ENCODE results near the gene SLC17A2.

Gene SLC17A2

GRCh38 chr6:25918083-25918683 is 12.3 kb downstream of the SLC17A2 start:
- DNase-seq: no peak

- DNase-seq: no peak
Measured at GRCh38 chr6:25916789-25917490, 13.6 kb downstream of the SLC17A2 start.

- DNase-seq: no peak
Measured at GRCh38 chr6:25916330-25916729, 14.2 kb downstream of the SLC17A2 start.

GRCh38 chr6:25913741-25914140 is 16.8 kb downstream of the SLC17A2 start:
- no peak for DNase-seq

GRCh38 chr6:25911351-25911750 is 19.1 kb downstream of the SLC17A2 start:
- no peak for DNase-seq

GRCh38 chr6:25907475-25908014 is 22.9 kb downstream of the SLC17A2 start:
- DNase-seq: no peak

GRCh38 chr6:25903467-25904099 is 26.9 kb downstream of the SLC17A2 start:
- no peak for DNase-seq

- no peak for DNase-seq
Measured at GRCh38 chr6:25902071-25902470, 28.4 kb downstream of the SLC17A2 start.

- DNase-seq: no peak
Measured at GRCh38 chr6:25900843-25901242, 29.6 kb downstream of the SLC17A2 start.

GRCh38 chr6:25899580-25900408 is 30.7 kb downstream of the SLC17A2 start:
- no peak for DNase-seq

GRCh38 chr6:25899123-25899522 is 31.4 kb downstream of the SLC17A2 start:
- DNase-seq: no peak

GRCh38 chr6:25898289-25898977 is 32.1 kb downstream of the SLC17A2 start:
- DNase-seq: no peak

GRCh38 chr6:25896252-25896651 is 34.2 kb downstream of the SLC17A2 start:
- no peak for DNase-seq

- DNase-seq: no peak
Measured at GRCh38 chr6:25895771-25896170, 34.7 kb downstream of the SLC17A2 start.

GRCh38 chr6:25893778-25894177 is 36.7 kb downstream of the SLC17A2 start:
- no peak for DNase-seq

GRCh38 chr6:25892877-25893276 is 37.6 kb downstream of the SLC17A2 start:
- DNase-seq: no peak

GRCh38 chr6:25889877-25890853 is 40.3 kb downstream of the SLC17A2 start:
- peak; percentile 31 for DNase-seq

GRCh38 chr6:25888626-25889025 is 41.9 kb downstream of the SLC17A2 start:
- DNase-seq: no peak

GRCh38 chr6:25886066-25886465 is 44.4 kb downstream of the SLC17A2 start:
- no peak for DNase-seq

- no peak for DNase-seq
Measured at GRCh38 chr6:25883991-25884390, 46.5 kb downstream of the SLC17A2 start.

GRCh38 chr6:25883536-25883935 is 47.0 kb downstream of the SLC17A2 start:
- DNase-seq: no peak
